K562 (cell line): ENCODE data around the gene MORF4L1. TPM values are rescaled to one million over a fixed set of nuclear protein-coding genes. Genes with fewer than 3 reads are reported as not detected.

Source experiments
- GTF2F1 ChIP-seq: IDR thresholded peaks from 2 replicates; pipeline ENCODE4 v1.6.1; 2011; ENCODE audit warnings: low read depth, low read length, improper control_type of control experiment
- MGA ChIP-seq: fragments of 450-650 bp; IDR thresholded peaks from 2 replicates; pipeline ENCODE4 v1.6.1; 2016; ENCODE audit warnings: mild to moderate bottlenecking, moderate library complexity
- polyA plus RNA-seq, 8 experiments: library from polyadenylated mRNA; depleted of rRNA in 4 of 8; stranded (reverse) in 5 of 8; unstranded in 3 of 8; fragments of >200 nt; fragmentation: Nextera tagmentation in 2 of 8; fragmentation: Illumina TruSeq in 1 of 8; extraction: Ambion mirVana in 2 of 8; extraction: Trizol in 1 of 8; gene quantifications; 2 replicates each; pipeline versions ENCODE4 v1.2.1 to v1.2.3, GENCODE V29; 2011 to 2014; ENCODE audit warnings: inconsistent platforms in 1 of 8, missing spikeins in 1 of 8
- total RNA-seq, 7 experiments: library from RNA; depleted of rRNA in 6 of 7; stranded (reverse); fragments of >200 nt in 6 of 7; fragmentation: Illumina TruSeq in 2 of 7; extraction: Trizol in 2 of 7; gene quantifications; 2 replicates each; pipeline versions ENCODE4 v1.2.1 to v1.2.3, GENCODE V29; 2011 to 2021; ENCODE audit warnings: low replicate concordance in 1 of 7

The MORF4L1 gene
- total and polyA plus RNA-seq, 9 of the 15 experiments (the other 6 are each of a cell fraction or from before 2014, with no cell fraction given), result 127 to 615 (median 281) TPM

- TF ChIP-seq MGA (no peak), GTF2F1 (no peak)
- TF ChIP-seq, all 486 proteins: peak for 0
Observed at GRCh38 chr15:78837131-78837530, 35.6 kb upstream of the MORF4L1 start (continued).
